ENCODE results near the gene STX12.

The STX12 gene

DNA sequence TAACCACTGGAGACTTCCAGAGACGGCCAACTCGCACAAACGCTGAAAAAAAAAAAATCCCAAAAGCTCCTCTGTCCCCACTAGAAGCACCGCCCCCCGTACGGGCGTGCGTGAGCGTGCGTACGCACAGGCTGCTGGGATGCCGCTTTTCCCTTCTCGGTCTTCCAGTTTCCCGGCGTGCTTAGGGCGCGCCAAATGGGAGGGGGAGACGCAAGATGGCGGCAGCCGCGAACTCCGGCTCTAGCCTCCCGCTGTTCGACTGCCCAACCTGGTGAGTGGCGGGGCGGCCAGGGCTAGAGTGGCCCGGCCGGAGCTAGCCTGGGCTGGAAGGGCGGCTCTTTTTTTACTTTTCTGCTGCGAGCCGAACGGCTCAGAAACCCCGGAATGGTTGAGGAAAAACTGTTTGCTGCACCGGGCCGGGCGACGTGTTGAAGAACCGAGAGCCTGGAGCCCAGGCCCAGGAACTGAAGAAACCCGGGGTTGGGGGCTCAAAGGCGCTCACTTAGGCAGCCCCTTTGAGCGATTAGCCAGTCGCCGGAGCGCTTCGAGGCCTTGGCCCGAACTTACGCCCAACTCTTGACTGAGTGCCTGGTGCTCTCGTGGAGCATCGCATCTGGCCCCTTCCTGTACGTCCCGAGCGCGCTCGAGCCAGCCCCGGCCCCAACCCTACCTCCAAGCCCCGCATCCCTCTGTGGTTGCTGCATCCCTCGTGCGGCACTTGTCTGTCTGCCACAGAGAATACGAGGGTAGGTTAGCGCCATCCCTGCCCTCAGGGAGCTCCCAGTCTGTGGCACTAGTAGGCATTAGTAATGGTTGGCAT, 57.8 kb downstream of the STX12 start, which contains the start of gene PPP1R8 (continued):
- TF ChIP-seq, protein P1, sequence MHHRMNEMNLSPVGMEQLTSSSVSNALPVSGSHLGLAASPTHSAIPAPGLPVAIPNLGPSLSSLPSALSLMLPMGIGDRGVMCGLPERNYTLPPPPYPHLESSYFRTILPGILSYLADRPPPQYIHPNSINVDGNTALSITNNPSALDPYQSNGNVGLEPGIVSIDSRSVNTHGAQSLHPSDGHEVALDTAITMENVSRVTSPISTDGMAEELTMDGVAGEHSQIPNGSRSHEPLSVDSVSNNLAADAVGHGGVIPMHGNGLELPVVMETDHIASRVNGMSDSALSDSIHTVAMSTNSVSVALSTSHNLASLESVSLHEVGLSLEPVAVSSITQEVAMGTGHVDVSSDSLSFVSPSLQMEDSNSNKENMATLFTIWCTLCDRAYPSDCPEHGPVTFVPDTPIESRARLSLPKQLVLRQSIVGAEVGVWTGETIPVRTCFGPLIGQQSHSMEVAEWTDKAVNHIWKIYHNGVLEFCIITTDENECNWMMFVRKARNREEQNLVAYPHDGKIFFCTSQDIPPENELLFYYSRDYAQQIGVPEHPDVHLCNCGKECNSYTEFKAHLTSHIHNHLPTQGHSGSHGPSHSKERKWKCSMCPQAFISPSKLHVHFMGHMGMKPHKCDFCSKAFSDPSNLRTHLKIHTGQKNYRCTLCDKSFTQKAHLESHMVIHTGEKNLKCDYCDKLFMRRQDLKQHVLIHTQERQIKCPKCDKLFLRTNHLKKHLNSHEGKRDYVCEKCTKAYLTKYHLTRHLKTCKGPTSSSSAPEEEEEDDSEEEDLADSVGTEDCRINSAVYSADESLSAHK (tag by site-specific recombination; IDR thresholded peaks at IDR 0.05), result no peak; the same call in 1 of the 2 replicates
- TF ChIP-seq ZNF843 (tag by site-specific recombination; IDR thresholded peaks at IDR 0.05) (no peak), ZNF214 (tag by site-specific recombination; IDR thresholded peaks at IDR 0.05; ENCODE audit: borderline replicate concordance) (no peak), BCL11A (tag by site-specific recombination; IDR thresholded peaks at IDR 0.05; ENCODE audit: low read depth) (no peak), PATZ1 (tag by site-specific recombination; IDR thresholded peaks at IDR 0.05) (peak; percentile 41; the same call in 1 of the 2 replicates), ZNF24 (tag by site-specific recombination; IDR thresholded peaks at IDR 0.05) (peak; percentile 59; the same call in 1 of the 2 replicates), SP3 (tag by site-specific recombination; IDR thresholded peaks at IDR 0.05) (peak; percentile 83), ZNF501 (tag by site-specific recombination; IDR thresholded peaks at IDR 0.05) (peak; percentile 63; the same call in 1 of the 2 replicates), ZNF223 (tag by site-specific recombination; IDR thresholded peaks at IDR 0.05) (no peak), ZNF555 (tag by site-specific recombination; conservative IDR thresholded peaks at IDR 0.05) (no peak), YY1 (tag by site-specific recombination; IDR thresholded peaks at IDR 0.05) (peak; percentile 94), SETDB1 (IDR thresholded peaks at IDR 0.05; ENCODE audit: insufficient read length, low read length) (no peak), ZFP37 (tag by site-specific recombination; IDR thresholded peaks at IDR 0.05) (0 out of 2 replicates have a peak, but pooled peaks have one; percentile 69), GLI2 (tag by site-specific recombination; IDR thresholded peaks at IDR 0.05; ENCODE audit: borderline replicate concordance, low read depth) (no peak), BCL11B (tag by site-specific recombination; IDR thresholded peaks at IDR 0.05; ENCODE audit: low read depth) (no peak), EGR2 (tag by site-specific recombination; IDR thresholded peaks at IDR 0.05; ENCODE audit: low read depth) (0 out of 2 replicates have a peak, but pooled peaks have one; percentile 7), ZNF747 (tag by site-specific recombination; IDR thresholded peaks at IDR 0.05) (no peak), ZSCAN23 (tag by site-specific recombination; IDR thresholded peaks at IDR 0.05) (0 out of 2 replicates have a peak, but pooled peaks have one; percentile 11), ZXDB (tag by site-specific recombination; IDR thresholded peaks at IDR 0.05) (peak; percentile 55; the same call in 1 of the 2 replicates), ZNF433 (tag by site-specific recombination; IDR thresholded peaks at IDR 0.05; ENCODE audit: low read depth) (no peak), ZNF2 (tag by site-specific recombination; IDR thresholded peaks at IDR 0.05) (peak; percentile 46; the same call in 1 of the 2 replicates), ZNF610 (tag by site-specific recombination; IDR thresholded peaks at IDR 0.05; ENCODE audit: borderline replicate concordance) (no peak), ZNF76 (tag by site-specific recombination; IDR thresholded peaks at IDR 0.05; ENCODE audit: borderline replicate concordance, low read depth) (peak; percentile 97), ZNF660 (tag by site-specific recombination; IDR thresholded peaks at IDR 0.05) (peak; percentile 70), ZNF510 (tag by site-specific recombination; IDR thresholded peaks at IDR 0.05; ENCODE audit: insufficient replicate concordance) (no peak)
- TF ChIP-seq, protein P2, sequence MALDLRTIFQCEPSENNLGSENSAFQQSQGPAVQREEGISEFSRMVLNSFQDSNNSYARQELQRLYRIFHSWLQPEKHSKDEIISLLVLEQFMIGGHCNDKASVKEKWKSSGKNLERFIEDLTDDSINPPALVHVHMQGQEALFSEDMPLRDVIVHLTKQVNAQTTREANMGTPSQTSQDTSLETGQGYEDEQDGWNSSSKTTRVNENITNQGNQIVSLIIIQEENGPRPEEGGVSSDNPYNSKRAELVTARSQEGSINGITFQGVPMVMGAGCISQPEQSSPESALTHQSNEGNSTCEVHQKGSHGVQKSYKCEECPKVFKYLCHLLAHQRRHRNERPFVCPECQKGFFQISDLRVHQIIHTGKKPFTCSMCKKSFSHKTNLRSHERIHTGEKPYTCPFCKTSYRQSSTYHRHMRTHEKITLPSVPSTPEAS (tag by site-specific recombination; IDR thresholded peaks at IDR 0.05), result no peak
- TF ChIP-seq, protein P3, sequence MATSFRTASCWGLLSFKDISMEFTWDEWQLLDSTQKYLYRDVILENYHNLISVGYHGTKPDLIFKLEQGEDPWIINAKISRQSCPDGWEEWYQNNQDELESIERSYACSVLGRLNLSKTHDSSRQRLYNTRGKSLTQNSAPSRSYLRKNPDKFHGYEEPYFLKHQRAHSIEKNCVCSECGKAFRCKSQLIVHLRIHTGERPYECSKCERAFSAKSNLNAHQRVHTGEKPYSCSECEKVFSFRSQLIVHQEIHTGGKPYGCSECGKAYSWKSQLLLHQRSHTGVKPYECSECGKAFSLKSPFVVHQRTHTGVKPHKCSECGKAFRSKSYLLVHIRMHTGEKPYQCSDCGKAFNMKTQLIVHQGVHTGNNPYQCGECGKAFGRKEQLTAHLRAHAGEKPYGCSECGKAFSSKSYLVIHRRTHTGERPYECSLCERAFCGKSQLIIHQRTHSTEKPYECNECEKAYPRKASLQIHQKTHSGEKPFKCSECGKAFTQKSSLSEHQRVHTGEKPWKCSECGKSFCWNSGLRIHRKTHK (tag by site-specific recombination; IDR thresholded peaks at IDR 0.05), result no peak
- TF ChIP-seq, protein P4, sequence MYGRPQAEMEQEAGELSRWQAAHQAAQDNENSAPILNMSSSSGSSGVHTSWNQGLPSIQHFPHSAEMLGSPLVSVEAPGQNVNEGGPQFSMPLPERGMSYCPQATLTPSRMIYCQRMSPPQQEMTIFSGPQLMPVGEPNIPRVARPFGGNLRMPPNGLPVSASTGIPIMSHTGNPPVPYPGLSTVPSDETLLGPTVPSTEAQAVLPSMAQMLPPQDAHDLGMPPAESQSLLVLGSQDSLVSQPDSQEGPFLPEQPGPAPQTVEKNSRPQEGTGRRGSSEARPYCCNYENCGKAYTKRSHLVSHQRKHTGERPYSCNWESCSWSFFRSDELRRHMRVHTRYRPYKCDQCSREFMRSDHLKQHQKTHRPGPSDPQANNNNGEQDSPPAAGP (tag by site-specific recombination; IDR thresholded peaks at IDR 0.05), result peak; percentile 41; the same call in 1 of the 2 replicates
- TF ChIP-seq, protein P5, sequence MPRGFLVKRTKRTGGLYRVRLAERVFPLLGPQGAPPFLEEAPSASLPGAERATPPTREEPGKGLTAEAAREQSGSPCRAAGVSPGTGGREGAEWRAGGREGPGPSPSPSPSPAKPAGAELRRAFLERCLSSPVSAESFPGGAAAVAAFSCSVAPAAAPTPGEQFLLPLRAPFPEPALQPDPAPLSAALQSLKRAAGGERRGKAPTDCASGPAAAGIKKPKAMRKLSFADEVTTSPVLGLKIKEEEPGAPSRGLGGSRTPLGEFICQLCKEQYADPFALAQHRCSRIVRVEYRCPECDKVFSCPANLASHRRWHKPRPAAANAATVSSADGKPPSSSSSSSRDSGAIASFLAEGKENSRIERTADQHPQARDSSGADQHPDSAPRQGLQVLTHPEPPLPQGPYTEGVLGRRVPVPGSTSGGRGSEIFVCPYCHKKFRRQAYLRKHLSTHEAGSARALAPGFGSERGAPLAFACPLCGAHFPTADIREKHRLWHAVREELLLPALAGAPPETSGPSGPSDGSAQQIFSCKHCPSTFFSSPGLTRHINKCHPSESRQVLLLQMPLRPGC (tag by site-specific recombination; IDR thresholded peaks at IDR 0.05), result 0 out of 2 replicates have a peak, but pooled peaks have one; percentile 7

All from HEK293 (cell line).